ENCODE results near the gene NDUFA3.
"Not testable (repeated sequence)": the region's sequence is repeated elsewhere in the genome, so short reads cannot be mapped to it uniquely, and the experiment has no call there.

The NDUFA3 gene

GRCh38 chr19:54102421-54103169, at the start of gene NDUFA3:
NDUFA3 (plus strand) TSS chr19:54102855; CDS start chr19:54102879, 24 bp downstream.
- DNase-seq (ENCODE audit: low read depth) = peak; percentile 96

- DNase-seq (ENCODE audit: low read depth) = no peak
Measured at GRCh38 chr19:54062643-54063042, 40.0 kb upstream of the NDUFA3 start.

GRCh38 chr19:54063350-54064116, 39.1 kb upstream of the NDUFA3 start, which contains the start of gene VSTM1:
VSTM1 (minus strand) TSS chr19:54063897; CDS start chr19:54063777, 120 bp downstream.
- DNase-seq (ENCODE audit: low read depth) = no peak

GRCh38 chr19:54069470-54069869, 33.2 kb upstream of the NDUFA3 start:
- DNase-seq (ENCODE audit: low read depth) = no peak

- DNase-seq (ENCODE audit: low read depth) = no peak
Measured at GRCh38 chr19:54073829-54074228, 28.8 kb upstream of the NDUFA3 start.

- no peak for DNase-seq (ENCODE audit: low read depth)
Measured at GRCh38 chr19:54074851-54075250, 27.8 kb upstream of the NDUFA3 start.

- DNase-seq (ENCODE audit: low read depth) = no peak
Measured at GRCh38 chr19:54077334-54077733, 25.3 kb upstream of the NDUFA3 start.

- no peak for DNase-seq (ENCODE audit: low read depth)
Measured at GRCh38 chr19:54081032-54081431, 21.6 kb upstream of the NDUFA3 start, which contains the start of gene TARM1. TARM1 (minus strand) TSS chr19:54081365; CDS start chr19:54081340, 25 bp downstream.

GRCh38 chr19:54084410-54084809, 18.2 kb upstream of the NDUFA3 start:
- no peak for DNase-seq (ENCODE audit: low read depth)

GRCh38 chr19:54094426-54095000, 8.1 kb upstream of the NDUFA3 start:
- DNase-seq (ENCODE audit: low read depth) = no peak

GRCh38 chr19:54095136-54095858, 7.4 kb upstream of the NDUFA3 start:
- no peak for DNase-seq (ENCODE audit: low read depth)

- DNase-seq (ENCODE audit: low read depth) = not testable (repeated sequence)
Measured at GRCh38 chr19:54095859-54096616, 6.6 kb upstream of the NDUFA3 start.

GRCh38 chr19:54096617-54097106, 6.0 kb upstream of the NDUFA3 start:
- no peak for DNase-seq (ENCODE audit: low read depth)

GRCh38 chr19:54099190-54099902, 3.3 kb upstream of the NDUFA3 start:
- no peak for DNase-seq (ENCODE audit: low read depth)

GRCh38 chr19:54099903-54100255, 2.8 kb upstream of the NDUFA3 start:
- DNase-seq (ENCODE audit: low read depth) = not testable (repeated sequence)

- DNase-seq (ENCODE audit: low read depth) = no peak
Measured at GRCh38 chr19:54100561-54100960, 2.1 kb upstream of the NDUFA3 start, which contains the start of gene OSCAR. OSCAR (minus strand) TSS chr19:54100803; CDS start chr19:54100792, 11 bp downstream.

- no peak for DNase-seq (ENCODE audit: low read depth)
Measured at GRCh38 chr19:54104998-54105715, 2.5 kb downstream of the NDUFA3 start.

- no peak for DNase-seq (ENCODE audit: low read depth)
Measured at GRCh38 chr19:54105796-54106195, 3.1 kb downstream of the NDUFA3 start.

- DNase-seq (ENCODE audit: low read depth) = no peak
Measured at GRCh38 chr19:54106716-54107115, 4.1 kb downstream of the NDUFA3 start.
